HUDEP-2 (cell line): Measurements from ENCODE around the gene ANO6.
A peak's percentile ranks its signal among the peaks of the same experiment; 100 is the strongest.

Source experiments
- DNase-seq, 76 experiments: peaks; one replicate each; lab custom pipeline; 2025; ENCODE audit not compliant: unreplicated experiment in 76 of 76; lab: John Stamatoyannopoulos, UW

Gene ANO6

DNA sequence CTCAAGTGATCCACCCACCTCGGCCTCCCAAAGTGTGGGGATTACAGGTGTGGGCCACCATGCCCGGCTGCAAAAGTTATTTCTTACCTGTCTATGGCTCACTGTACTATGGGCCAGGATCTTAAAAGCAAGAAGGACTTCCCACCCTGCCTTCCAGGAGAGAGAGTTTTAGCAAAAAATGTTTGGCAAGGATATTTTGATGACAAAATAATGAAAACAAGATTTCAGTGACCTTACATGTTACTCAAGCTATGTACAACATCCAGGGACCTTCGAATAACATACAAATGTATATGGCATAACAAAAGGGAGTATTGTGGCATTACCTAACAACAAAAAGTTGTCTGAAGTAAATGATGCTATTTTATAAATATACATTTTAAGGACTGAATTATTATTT lies 55.1 kb downstream of the ANO6 start:
- no peak for DNase-seq

DNA sequence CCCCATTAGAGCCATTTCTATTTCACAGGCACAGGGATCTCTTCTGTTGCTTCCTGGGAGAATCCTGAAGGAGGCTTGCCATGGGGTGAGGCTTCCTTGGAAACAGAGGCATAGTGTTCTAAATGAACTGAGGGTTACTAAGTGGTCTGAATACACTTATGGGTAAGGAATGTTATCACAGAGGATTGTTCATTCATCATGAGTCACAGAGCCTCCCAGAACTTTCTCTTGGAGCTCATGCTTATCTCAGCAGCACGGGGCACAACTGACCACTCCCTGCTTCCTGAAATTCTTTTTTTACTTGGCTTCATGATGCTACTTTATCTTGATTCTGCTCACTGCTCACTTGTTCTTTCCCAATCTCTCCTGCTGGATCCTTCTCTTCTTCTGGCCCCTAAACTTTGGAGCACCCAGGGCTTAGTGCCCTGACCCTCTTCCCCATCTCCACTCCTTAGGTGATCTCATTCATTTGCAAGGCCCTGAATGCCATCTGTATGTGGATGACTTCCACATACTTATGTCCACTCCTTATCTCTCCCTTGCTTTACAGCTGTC lies 57.9 kb downstream of the ANO6 start:
- DNase-seq = peak in 6 of 76 experiments; percentile 4 to 28 (median 14)

- no peak for DNase-seq
These were observed 60.4 kb downstream of the ANO6 start for GRCh38 chr12:45276154-45276755.

- no peak for DNase-seq
These were observed 62.6 kb downstream of the ANO6 start for GRCh38 chr12:45278447-45278846.

GRCh38 chr12:45279931-45280830 lies 64.3 kb downstream of the ANO6 start:
- no peak for DNase-seq

DNA sequence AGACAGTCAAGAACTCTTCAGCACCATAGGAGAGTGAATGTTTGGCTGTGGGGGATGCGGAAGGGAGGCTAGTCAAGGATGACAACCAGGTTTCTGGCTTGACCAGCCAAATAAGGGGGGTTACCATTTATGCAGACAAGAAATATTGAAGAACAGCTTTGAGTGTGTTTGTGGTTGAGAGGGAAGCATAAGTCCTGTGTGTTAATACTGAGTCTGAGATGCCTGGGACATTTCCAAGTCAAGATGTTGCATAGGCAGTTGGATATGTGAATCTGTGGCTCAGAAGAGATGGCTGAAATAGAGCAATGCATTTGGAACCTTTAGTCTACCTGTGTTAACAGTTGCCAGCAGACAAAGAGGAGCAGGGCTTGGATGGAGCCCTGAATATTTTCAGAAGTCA lies 66.1 kb downstream of the ANO6 start:
- DNase-seq = no peak

DNA sequence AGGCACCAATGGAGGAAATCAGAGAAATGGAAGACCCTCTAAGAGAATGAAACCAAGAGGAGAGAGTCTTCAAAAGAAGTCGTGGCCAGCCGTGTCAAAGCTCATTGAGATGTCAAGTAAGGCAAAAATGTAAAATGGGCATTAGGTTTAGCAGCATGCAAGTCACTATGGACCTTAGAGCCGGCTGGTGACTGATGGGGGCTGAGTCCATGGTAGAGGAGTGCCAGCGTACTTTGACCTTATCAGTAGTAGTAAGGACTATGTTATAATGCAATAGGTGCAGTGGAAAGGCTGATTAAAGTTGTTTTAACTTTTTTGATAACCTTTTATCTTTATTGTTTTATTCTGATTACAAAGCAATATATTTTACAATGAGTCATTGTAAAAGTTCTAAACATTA lies 66.5 kb downstream of the ANO6 start:
- DNase-seq = no peak

- DNase-seq = no peak
These were observed 68.4 kb downstream of the ANO6 start for GRCh38 chr12:45284096-45284901.

GRCh38 chr12:45285717-45286116 lies 69.8 kb downstream of the ANO6 start:
- DNase-seq = peak in 5 of 76 experiments; percentile 1 to 20 (median 12)

GRCh38 chr12:45286621-45287020 lies 70.7 kb downstream of the ANO6 start:
- no peak for DNase-seq

GRCh38 chr12:45289245-45290215 lies 73.6 kb downstream of the ANO6 start:
- DNase-seq = no peak

DNA sequence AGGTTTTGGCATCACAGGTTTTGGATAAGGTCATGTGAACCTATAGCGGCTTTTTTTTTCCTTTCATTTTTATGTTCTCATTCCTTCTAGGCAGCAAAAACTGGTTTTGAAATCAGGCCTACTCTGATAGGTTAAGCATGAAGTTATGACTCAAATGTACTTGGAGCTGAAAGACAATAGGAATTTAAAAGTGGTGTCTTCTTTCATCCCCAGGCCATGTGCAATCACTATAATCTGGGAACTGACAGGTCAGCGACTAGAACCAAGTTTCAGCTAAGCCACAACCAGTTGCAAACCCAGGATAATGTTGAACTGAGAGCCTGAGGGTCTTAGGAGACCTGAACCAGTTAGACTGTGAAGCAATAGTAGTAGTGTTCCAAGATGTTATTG lies 74.3 kb downstream of the ANO6 start:
- no peak for DNase-seq

DNA sequence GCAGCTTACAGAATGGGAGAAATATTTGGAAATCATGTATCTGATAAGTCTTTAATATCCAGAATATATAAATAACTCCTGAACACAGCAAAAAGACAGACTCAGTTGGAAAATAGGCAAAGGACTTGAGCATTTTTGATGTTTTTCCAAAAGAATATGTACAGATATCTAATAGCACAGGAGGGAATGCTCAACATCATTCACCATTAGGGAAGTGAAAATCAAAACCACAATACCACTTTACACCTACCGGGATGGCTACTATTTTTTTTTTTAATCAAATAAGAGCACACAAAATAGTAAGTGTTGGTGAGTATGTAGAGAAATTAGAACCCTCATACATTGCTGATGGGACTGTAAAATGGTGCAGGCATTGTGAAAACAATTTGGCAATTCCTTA lies 75.6 kb downstream of the ANO6 start:
- DNase-seq = no peak

- DNase-seq = no peak
These were observed 76.7 kb downstream of the ANO6 start for GRCh38 chr12:45292486-45293195.

GRCh38 chr12:45294906-45295305 lies 79.0 kb downstream of the ANO6 start:
- no peak for DNase-seq

GRCh38 chr12:45296046-45296586 lies 80.2 kb downstream of the ANO6 start:
- DNase-seq = no peak

GRCh38 chr12:45298047-45298446 lies 82.2 kb downstream of the ANO6 start:
- DNase-seq = no peak

- DNase-seq = peak in 12 of 76 experiments; percentile 1 to 36 (median 12)
These were observed 83.1 kb downstream of the ANO6 start for GRCh38 chr12:45298721-45299692.
